Muscle of arm (tissue), 12 donors: ENCODE data around the gene COTL1. TPM values are rescaled to one million over a fixed set of nuclear protein-coding genes. Genes with fewer than 3 reads are reported as not detected.

Experiments used
- polyA plus RNA-seq, 12 donors: library from polyadenylated mRNA; unstranded; fragments of 120-200 nt; gene quantifications; one replicate each; pipeline ENCODE4 v1.2.1, GENCODE V29; 2013; ENCODE audit not compliant: insufficient read length in 12 of 12

The COTL1 gene
- polyA plus RNA-seq, 12 donors = 17.6 to 72.4 (median 25.3) TPM; not detected in 1

Other genes starting within 250 kb of the COTL1 start
- gene ATP2C2, start 249.5 kb downstream of the COTL1 start, polyA plus RNA-seq = 10 to 100 TPM in 1 of 12 donors, 1 to 10 TPM in 3, under 1 TPM in 7, not detected in 1; 0.22 to 10.4 (median 0.58) TPM
- gene MEAK7, start 113.4 kb downstream of the COTL1 start, polyA plus RNA-seq = 10 to 100 TPM in 6 of 12 donors, 1 to 10 TPM in 5, not detected in 1; 3.3 to 16.0 (median 11.5) TPM
- gene KLHL36, start 30.4 kb upstream of the COTL1 start, polyA plus RNA-seq = 10 to 100 TPM in 11 of 12 donors, not detected in 1; 10.6 to 31.0 (median 12.8) TPM
- gene USP10, start 81.9 kb upstream of the COTL1 start, polyA plus RNA-seq = 10 to 100 TPM in 11 of 12 donors, not detected in 1; 58.0 to 89.7 (median 65.2) TPM
- gene CRISPLD2, start 201.9 kb upstream of the COTL1 start, polyA plus RNA-seq = 10 to 100 TPM in 2 of 12 donors, 1 to 10 TPM in 9, not detected in 1; 4.8 to 13.1 (median 6.9) TPM